GM23338 (cell line): ENCODE results near the gene FAM83C.

Experiments
- POLR2AphosphoS5 ChIP-seq: IDR thresholded peaks from 2 replicates; pipeline ENCODE4 v1.6.1; 2016; ENCODE audit warnings: antibody characterized with exemption, low read depth
- TF ChIP-seq, protein P1 (sequence below), 2 experiments: fragments of 200-600 bp in 1 of 2; sonication (generic) in 1 of 2; conservative IDR thresholded peaks; 2 replicates each; pipeline versions ENCODE4 v1.5.1 to v1.6.1; 2016 to 2017; ENCODE audit warnings: antibody characterized with exemption in 2 of 2, low read depth in 2 of 2, mild to moderate bottlenecking in 2 of 2, moderate library complexity in 1 of 2

- TF ChIP-seq, protein P1, sequence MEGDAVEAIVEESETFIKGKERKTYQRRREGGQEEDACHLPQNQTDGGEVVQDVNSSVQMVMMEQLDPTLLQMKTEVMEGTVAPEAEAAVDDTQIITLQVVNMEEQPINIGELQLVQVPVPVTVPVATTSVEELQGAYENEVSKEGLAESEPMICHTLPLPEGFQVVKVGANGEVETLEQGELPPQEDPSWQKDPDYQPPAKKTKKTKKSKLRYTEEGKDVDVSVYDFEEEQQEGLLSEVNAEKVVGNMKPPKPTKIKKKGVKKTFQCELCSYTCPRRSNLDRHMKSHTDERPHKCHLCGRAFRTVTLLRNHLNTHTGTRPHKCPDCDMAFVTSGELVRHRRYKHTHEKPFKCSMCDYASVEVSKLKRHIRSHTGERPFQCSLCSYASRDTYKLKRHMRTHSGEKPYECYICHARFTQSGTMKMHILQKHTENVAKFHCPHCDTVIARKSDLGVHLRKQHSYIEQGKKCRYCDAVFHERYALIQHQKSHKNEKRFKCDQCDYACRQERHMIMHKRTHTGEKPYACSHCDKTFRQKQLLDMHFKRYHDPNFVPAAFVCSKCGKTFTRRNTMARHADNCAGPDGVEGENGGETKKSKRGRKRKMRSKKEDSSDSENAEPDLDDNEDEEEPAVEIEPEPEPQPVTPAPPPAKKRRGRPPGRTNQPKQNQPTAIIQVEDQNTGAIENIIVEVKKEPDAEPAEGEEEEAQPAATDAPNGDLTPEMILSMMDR (conservative IDR thresholded peaks at IDR 0.05; ENCODE audit: low read depth in 2 of 2), result no peak
- TF ChIP-seq POLR2AphosphoS5, result no peak
Observed at GRCh38 chr20:35271073-35271882, 20.9 kb downstream of the FAM83C start.
